GM13976 (cell line): ENCODE results near the gene SLC9A6.

Experiments used
- DNase-seq: peaks from one replicate; pipeline ENCODE4 v3.0.0; 2012; ENCODE audit warnings: low spot score
- CTCF ChIP-seq: IDR thresholded peaks from 2 replicates; pipeline ENCODE4 v1.5.1; 2012; ENCODE audit warnings: borderline replicate concordance, mild to moderate bottlenecking; ENCODE audit not compliant: insufficient read depth; ENCODE audit errors: extremely low read depth, missing control alignments, control extremely low read depth
- in situ Hi-C: fragments of 300-500 bp; cut with MboI; formaldehyde crosslinking; loops from one replicate; pipeline ENCODE4 v1.12.0; 2022; ENCODE audit warnings: low sequenced_read_pairs, mixed read lengths, inconsistent platforms; ENCODE audit not compliant: unreplicated experiment

The SLC9A6 gene

GRCh38 chrX:136055651-136056221, 70.5 kb downstream of the SLC9A6 start:
- TF ChIP-seq CTCF = no peak
- DNase-seq = no peak
- in situ Hi-C loops = no loop called here

DNA sequence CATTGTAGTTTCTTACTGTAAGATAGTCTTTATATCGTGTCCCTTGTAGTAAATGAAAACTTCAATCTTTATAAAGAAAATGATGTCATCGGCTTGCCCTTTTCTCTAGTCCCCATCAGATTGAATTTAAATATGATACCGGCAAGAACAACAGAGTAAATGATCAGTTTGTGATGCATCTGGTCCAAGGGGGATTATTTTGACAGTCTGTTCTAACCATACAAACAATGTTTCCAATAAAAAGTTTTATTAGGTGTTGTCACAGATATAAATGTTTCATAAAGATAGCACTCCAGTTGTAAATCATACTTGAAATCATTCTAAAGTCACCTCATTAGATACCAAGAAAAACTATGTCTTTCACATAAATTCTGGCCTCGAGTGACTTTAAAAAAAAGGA, 72.3 kb downstream of the SLC9A6 start:
- DNase-seq = no peak
- no peak for TF ChIP-seq CTCF
- in situ Hi-C loops = no loop called here

DNA sequence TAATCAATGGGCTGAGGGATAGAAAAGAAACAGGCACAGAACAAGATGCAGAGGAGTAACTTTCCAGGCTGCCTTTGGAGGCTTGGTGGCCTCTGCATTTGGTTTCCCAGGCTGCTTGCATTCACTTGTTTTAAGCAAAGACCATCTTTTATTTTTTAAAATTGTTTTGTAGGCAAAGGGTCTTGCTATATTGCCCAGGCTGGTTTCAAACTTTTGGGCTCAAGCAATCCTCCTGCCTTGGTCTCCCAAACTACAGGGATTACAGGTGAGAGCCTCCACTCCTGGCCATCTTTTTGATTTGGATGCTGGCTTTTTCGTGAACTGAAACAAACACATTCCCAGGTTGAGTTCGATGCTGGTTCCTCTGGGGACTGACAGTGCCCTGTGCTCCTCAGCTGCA, 74.1 kb downstream of the SLC9A6 start:
- DNase-seq = no peak
- TF ChIP-seq CTCF = no peak
- in situ Hi-C loops = no loop called here

DNA sequence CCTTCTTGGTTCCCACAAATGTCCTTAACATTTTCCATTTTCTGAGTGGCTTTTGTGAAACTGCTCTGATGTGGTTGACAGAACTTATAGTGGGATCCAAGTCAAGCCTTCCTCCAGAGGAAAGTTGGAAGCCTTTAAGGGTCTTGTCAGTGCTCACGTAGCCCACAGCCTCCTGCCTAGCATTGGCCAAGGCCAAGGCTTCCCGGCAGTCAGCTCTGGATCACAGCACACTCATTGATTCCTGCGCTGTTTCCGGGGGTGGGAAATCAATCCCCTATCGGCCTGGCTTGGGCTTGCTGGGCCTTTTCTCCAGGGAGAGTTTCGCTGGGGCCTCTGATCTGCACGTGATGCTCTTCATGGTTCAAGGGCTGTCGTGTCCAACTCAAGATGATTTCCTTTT, 76.1 kb downstream of the SLC9A6 start:
- DNase-seq = no peak
- in situ Hi-C loops = no loop called here
- TF ChIP-seq CTCF = no peak

DNA sequence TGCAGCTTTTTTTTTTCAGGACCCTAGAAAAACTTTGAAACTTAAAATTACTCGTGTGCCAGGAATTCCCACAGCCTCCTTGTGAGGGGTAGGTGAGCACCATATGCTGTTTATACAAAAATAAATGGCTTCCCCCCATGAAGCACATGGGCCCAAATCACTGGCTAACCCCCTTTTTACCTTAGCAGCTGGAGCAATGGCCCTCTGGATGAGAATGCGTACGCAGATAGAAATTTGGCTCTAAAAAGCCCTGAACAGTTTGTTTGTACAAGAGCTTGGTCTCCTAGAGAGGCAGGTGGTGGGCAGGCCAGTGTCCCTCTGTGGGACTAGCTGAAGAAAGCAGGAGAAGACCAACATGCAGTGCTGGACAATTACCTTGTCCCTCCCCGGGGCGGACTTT, 76.5 kb downstream of the SLC9A6 start:
- in situ Hi-C loops = no loop called here
- TF ChIP-seq CTCF = no peak
- no peak for DNase-seq

DNA sequence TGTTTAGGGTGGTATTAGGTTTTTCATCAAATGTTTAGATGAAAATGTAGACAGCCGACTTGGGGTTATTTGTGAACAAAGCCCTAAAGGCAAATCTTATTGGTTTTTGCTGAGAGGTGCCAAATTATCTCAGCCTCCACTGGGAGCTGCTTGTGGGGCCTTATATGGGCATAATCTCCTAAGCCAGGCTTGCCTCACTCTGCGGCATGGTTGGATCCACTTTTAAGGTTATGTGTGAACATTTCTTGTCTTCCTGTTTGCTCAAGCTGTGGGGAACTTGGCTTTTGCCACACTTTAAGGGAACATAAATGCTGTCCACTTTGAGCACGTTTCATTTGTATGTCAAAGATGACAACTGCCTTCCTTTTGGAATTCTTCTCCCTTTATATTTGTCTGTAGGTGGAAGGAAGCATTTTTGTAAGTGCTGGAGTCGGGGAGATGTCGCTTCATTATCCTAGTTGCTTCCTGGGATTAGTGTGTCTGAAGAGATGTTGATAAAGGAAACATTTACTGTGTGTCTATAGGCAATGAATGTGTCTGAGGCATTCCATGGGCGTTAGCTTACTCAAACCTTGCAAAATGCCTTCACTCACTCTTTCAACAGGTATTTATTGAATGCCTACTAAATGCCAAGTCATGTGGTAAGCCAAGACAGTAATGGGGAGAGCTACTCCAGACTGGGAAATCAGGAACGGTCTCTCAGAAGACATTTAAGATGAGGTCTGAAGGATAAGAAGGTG, 78.3 kb downstream of the SLC9A6 start:
- no peak for TF ChIP-seq CTCF
- no peak for DNase-seq
- in situ Hi-C loops = no loop called here
